Neural cell (in vitro differentiated cells): ENCODE results near the gene MFAP2. TPM values are rescaled to one million over a fixed set of nuclear protein-coding genes. Genes with fewer than 3 reads are reported as not detected.
"Not testable (repeated sequence)": the region's sequence is repeated elsewhere in the genome, so short reads cannot be mapped to it uniquely, and the experiment has no call there.

ENCODE experiments used
- H2AFZ ChIP-seq: fragments of 200-600, 300-800 bp; sonication (generic), shearing (Covaris generic); 2 replicates; pipeline ENCODE4 v1.6.0; 2014; ENCODE audit warnings: low read depth, mild to moderate bottlenecking, antibody characterized with exemption, low read length, moderate library complexity
- H3F3A ChIP-seq: fragments of 200-600 bp; shearing (Covaris generic); 2 replicates; pipeline ENCODE4 v1.6.1; 2016; ENCODE audit warnings: mild to moderate bottlenecking, moderate library complexity, mixed read lengths, antibody characterized with exemption, low read length; ENCODE audit not compliant: insufficient read depth, poor library complexity, severe bottlenecking
- H3K27ac ChIP-seq: fragments of 200-600, 300-800 bp; sonication (generic), shearing (Covaris generic); 2 replicates; pipeline ENCODE4 v1.5.1; 2014; ENCODE audit warnings: mild to moderate bottlenecking, low read length, moderate library complexity
- H3K27me3 ChIP-seq: fragments of 300-800, 200-600 bp; sonication (generic), shearing (Covaris generic); 2 replicates; pipeline ENCODE4 v1.6.0; 2014; ENCODE audit warnings: mild to moderate bottlenecking, low read depth, low read length, moderate library complexity; ENCODE audit not compliant: insufficient read depth
- H3K36me3 ChIP-seq: fragments of 300-800, 200-600 bp; sonication (generic), shearing (Covaris generic); 2 replicates; pipeline ENCODE4 v1.5.1; 2014; ENCODE audit warnings: mild to moderate bottlenecking, antibody characterized with exemption, low read length, moderate library complexity; ENCODE audit not compliant: insufficient read depth
- H3K4me2 ChIP-seq: fragments of 300-800, 200-600 bp; sonication (generic), shearing (Covaris generic); 2 replicates; pipeline ENCODE4 v1.6.0; 2014; ENCODE audit warnings: mild to moderate bottlenecking, low read length
- H3K4me3 ChIP-seq: fragments of 300-800, 200-600 bp; sonication (generic), shearing (Covaris generic); 2 replicates; pipeline ENCODE4 v1.5.1; 2014; ENCODE audit warnings: mild to moderate bottlenecking, low read length, moderate library complexity
- H3K79me2 ChIP-seq: fragments of 200-600 bp; shearing (Covaris generic); replicated peaks from 2 replicates; pipeline ENCODE4 v1.6.0; 2014; ENCODE audit warnings: mild to moderate bottlenecking, low read length, moderate library complexity; ENCODE audit not compliant: insufficient read depth
- H3K9ac ChIP-seq: fragments of 300-800, 200-600 bp; sonication (generic), shearing (Covaris generic); 2 replicates; pipeline ENCODE4 v1.6.1; 2016; ENCODE audit warnings: mild to moderate bottlenecking, low read length, mixed read lengths
- H3K9me2 ChIP-seq: fragments of 200-600 bp; shearing (Covaris generic); 2 replicates; pipeline ENCODE4 v1.6.1; 2016; ENCODE audit warnings: mild to moderate bottlenecking, low read length, mixed read lengths; ENCODE audit not compliant: insufficient read depth
- H3K9me3 ChIP-seq: fragments of 200-600, 300-800 bp; sonication (generic), shearing (Covaris generic); 2 replicates; pipeline ENCODE4 v1.6.1; 2016; ENCODE audit warnings: mild to moderate bottlenecking, mixed run types, low read length, moderate library complexity, mixed read lengths
- H4K20me1 ChIP-seq: fragments of 200-600 bp; shearing (Covaris generic); 2 replicates; pipeline ENCODE4 v1.6.1; 2016; ENCODE audit warnings: mild to moderate bottlenecking, mixed run types; ENCODE audit not compliant: insufficient read depth
- CTCF ChIP-seq: fragments of 450-650 bp; IDR thresholded peaks from 2 replicates; pipeline ENCODE4 v1.5.1; 2014; ENCODE audit warnings: antibody characterized with exemption, mild to moderate bottlenecking, moderate library complexity; ENCODE audit not compliant: poor library complexity, severe bottlenecking
- EP300 ChIP-seq: fragments of 450-650 bp; conservative IDR thresholded peaks from 2 replicates; pipeline ENCODE4 v1.6.1; 2014; ENCODE audit warnings: antibody characterized with exemption, mild to moderate bottlenecking, moderate library complexity; ENCODE audit not compliant: poor library complexity, severe bottlenecking
- POLR2AphosphoS5 ChIP-seq: IDR thresholded peaks from 2 replicates; pipeline ENCODE4 v1.6.1; 2012
- RAD21 ChIP-seq: fragments of 450-650 bp; conservative IDR thresholded peaks from 2 replicates; pipeline ENCODE4 v1.6.1; 2014; ENCODE audit warnings: antibody characterized with exemption, mild to moderate bottlenecking, moderate library complexity
- TAF1 ChIP-seq: IDR thresholded peaks from 2 replicates; pipeline ENCODE4 v1.6.1; 2012; ENCODE audit warnings: low read depth
- polyA plus RNA-seq: library from polyadenylated mRNA; depleted of rRNA; stranded (reverse); fragments of >200 nt; gene quantifications from 2 replicates; pipeline ENCODE4 v1.2.3, GENCODE V29; 2014
- TF ChIP-seq, protein P1 (sequence below): IDR thresholded peaks from 2 replicates; pipeline ENCODE4 v1.6.1; 2012; ENCODE audit warnings: borderline replicate concordance

The MFAP2 gene
- polyA plus RNA-seq, 1 donor from 2014 or later = 68.4 TPM

DNA sequence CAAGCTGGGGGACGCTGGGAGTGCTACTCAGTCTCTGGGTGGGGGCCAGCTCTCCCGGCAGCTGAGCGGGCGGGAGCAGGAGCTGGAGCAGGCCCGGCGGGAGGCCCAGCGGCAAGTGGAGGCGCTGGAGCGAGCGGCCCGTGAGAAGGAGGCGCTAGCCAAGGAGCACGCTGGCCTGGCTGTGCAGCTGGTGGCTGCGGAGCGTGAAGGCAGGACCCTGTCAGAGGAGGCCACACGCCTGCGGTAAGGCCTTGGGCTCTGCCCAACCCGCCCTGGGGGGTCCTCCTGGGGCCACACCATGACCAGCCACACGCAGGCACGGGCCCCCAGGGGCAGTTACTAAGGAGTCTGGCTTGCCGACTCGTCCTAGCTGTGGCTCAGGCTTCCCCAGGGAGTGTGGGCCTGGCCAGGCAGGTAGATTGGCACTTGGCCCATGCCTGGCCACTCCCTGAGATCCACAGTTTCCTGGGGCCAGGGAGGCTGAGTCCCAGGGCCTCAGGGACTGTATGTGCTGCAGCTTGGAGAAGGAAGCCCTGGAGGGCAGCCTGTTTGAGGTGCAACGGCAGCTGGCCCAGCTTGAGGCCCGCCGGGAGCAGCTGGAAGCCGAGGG lies 32.0 kb downstream of the MFAP2 start:
- not testable (repeated sequence) for H3K27me3 ChIP-seq, H3K4me3 ChIP-seq, H3K36me3 ChIP-seq, H3K9me3 ChIP-seq, H2AFZ ChIP-seq, H3K4me2 ChIP-seq, H3K9ac ChIP-seq, H3K79me2 ChIP-seq, H3K9me2 ChIP-seq, H3F3A ChIP-seq, H3K27ac ChIP-seq, H4K20me1 ChIP-seq

DNA sequence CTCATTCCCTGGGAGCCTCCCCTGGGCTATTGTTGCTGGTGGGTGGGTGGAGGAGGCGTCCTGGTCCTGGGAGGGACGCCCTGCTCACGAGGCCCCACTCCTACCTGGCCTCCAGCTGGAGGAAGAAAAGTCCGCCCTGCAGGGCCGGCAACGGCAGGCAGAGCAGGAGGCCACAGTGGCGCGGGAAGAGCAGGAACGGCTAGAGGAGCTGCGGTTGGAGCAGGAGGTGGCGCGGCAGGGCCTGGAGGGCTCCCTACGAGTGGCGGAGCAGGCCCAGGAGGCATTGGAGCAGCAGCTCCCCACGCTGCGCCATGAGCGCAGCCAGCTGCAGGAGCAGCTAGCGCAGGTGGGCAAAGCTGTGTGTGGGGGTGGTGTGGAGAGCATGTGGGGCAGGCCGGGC lies 33.8 kb downstream of the MFAP2 start:
- H3F3A ChIP-seq = no peaks in the 10 kb centered on the region
- no peak overlapping the region for H3K4me3 ChIP-seq
- no peaks in the 10 kb centered on the region for H3K9me3 ChIP-seq
- H3K36me3 ChIP-seq = no peaks in the 10 kb centered on the region
- TF ChIP-seq POLR2AphosphoS5 (no peak), CTCF (no peak), TAF1 (no peak), EP300 (no peak), RAD21 (no peak)
- TF ChIP-seq, protein P1, sequence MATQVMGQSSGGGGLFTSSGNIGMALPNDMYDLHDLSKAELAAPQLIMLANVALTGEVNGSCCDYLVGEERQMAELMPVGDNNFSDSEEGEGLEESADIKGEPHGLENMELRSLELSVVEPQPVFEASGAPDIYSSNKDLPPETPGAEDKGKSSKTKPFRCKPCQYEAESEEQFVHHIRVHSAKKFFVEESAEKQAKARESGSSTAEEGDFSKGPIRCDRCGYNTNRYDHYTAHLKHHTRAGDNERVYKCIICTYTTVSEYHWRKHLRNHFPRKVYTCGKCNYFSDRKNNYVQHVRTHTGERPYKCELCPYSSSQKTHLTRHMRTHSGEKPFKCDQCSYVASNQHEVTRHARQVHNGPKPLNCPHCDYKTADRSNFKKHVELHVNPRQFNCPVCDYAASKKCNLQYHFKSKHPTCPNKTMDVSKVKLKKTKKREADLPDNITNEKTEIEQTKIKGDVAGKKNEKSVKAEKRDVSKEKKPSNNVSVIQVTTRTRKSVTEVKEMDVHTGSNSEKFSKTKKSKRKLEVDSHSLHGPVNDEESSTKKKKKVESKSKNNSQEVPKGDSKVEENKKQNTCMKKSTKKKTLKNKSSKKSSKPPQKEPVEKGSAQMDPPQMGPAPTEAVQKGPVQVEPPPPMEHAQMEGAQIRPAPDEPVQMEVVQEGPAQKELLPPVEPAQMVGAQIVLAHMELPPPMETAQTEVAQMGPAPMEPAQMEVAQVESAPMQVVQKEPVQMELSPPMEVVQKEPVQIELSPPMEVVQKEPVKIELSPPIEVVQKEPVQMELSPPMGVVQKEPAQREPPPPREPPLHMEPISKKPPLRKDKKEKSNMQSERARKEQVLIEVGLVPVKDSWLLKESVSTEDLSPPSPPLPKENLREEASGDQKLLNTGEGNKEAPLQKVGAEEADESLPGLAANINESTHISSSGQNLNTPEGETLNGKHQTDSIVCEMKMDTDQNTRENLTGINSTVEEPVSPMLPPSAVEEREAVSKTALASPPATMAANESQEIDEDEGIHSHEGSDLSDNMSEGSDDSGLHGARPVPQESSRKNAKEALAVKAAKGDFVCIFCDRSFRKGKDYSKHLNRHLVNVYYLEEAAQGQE = no peak
- H3K9me2 ChIP-seq = no peaks in the 10 kb centered on the region
- H3K9ac ChIP-seq = no peak overlapping the region
- no peak overlapping the region for H3K4me2 ChIP-seq
- H4K20me1 ChIP-seq = no peaks in the 10 kb centered on the region
- H3K27ac ChIP-seq = no peak overlapping the region
- H2AFZ ChIP-seq = no peak overlapping the region
- H3K27me3 ChIP-seq = no peaks in the 10 kb centered on the region
- H3K79me2 ChIP-seq = no peaks in the 10 kb centered on the region

- not testable (repeated sequence) for H3K27ac ChIP-seq, H4K20me1 ChIP-seq, H3F3A ChIP-seq, H3K79me2 ChIP-seq, H3K9me2 ChIP-seq, H3K9me3 ChIP-seq, H3K27me3 ChIP-seq, H3K4me3 ChIP-seq, H3K9ac ChIP-seq, H3K36me3 ChIP-seq, H2AFZ ChIP-seq, H3K4me2 ChIP-seq
Observed at GRCh38 chr1:16946185-16946584, 34.2 kb downstream of the MFAP2 start.

DNA sequence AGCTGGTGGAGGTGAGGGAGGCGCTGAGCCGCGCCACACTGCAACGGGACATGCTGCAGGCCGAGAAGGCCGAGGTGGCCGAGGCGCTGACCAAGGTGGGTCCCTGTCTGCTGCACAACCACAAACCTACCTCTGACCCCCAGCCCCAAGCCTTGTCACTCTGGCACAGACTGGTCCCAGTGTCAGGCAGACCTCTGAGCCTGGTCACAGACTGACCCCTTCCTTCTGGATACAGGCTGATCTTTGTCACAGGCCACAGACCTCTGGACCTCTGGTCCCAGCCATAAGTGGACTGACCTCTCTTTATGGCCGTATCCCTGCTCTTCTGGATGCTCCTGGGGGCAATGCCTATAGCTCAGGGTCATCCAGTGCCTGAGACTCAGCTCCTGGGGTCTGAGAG lies 34.9 kb downstream of the MFAP2 start:
- H3K9me2 ChIP-seq, H3K9ac ChIP-seq, H3K36me3 ChIP-seq, H3K27me3 ChIP-seq, H3F3A ChIP-seq, H4K20me1 ChIP-seq, H2AFZ ChIP-seq, H3K27ac ChIP-seq, H3K4me3 ChIP-seq, H3K9me3 ChIP-seq, H3K4me2 ChIP-seq, H3K79me2 ChIP-seq: not testable (repeated sequence)
